ENCODE results near the gene ZNF423.

The ZNF423 gene

DNA sequence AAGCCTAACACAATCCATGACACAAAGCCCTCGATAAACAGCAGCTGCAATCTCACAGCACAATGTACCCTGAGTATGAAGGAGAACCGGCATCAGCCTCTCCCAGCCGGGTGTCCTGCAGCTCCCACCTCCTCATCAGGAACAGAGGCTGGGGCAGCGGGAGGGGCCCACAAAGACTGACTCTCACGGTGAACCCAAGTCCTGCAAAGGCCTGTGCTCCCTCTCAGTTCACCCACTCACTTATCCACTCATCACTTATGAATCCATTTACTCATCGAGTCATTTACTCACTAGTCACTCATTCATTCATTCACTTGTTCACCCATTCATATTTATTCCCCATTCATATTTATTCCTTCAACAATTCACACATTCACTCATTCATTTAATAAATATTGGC, 11.6 kb downstream of the ZNF423 start:
- no peak for DNase-seq

DNA sequence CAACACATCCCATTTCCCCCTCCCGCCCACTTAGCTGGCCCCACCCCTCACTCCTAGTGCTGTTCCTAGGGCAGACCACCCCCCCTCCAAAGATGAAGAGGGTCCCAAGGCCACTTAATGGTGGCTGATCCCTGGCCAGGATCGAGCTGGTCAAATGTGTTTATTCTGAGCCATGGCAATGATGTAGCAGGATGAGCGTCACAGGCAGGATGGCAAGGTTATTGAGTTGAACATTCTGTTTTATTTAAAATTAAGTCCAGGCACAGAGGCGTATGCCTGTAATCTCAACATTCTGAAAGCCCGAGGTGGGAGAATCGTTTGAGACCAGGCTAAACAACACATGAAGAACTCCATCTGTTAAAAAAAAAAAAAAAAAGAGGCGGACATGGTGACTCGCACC, 12.2 kb downstream of the ZNF423 start:
- DNase-seq, result no peak

DNA sequence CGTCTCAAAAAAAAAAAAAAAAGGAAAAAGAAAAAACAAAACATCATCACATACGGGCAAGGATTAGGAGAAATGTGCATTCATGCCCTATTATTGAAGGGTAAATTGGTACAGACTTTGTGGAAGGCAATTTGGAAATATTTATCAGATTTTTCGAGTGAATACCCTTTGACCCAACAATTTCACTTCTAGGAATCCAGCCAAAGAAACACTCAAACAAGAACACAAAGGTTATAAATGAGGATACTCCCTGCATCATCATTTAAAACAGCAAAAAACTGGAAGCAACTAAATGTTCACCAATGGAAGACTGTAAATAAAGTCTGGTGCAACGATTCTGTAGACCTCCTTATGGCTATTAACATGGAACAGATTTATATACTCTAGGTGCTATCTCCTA, 12.9 kb downstream of the ZNF423 start:
- no peak for DNase-seq

GRCh38 chr16:49839017-49839825, 16.7 kb downstream of the ZNF423 start:
- no peak for DNase-seq

- DNase-seq, result no peak
These were observed 17.4 kb downstream of the ZNF423 start for GRCh38 chr16:49838441-49839016.

DNA sequence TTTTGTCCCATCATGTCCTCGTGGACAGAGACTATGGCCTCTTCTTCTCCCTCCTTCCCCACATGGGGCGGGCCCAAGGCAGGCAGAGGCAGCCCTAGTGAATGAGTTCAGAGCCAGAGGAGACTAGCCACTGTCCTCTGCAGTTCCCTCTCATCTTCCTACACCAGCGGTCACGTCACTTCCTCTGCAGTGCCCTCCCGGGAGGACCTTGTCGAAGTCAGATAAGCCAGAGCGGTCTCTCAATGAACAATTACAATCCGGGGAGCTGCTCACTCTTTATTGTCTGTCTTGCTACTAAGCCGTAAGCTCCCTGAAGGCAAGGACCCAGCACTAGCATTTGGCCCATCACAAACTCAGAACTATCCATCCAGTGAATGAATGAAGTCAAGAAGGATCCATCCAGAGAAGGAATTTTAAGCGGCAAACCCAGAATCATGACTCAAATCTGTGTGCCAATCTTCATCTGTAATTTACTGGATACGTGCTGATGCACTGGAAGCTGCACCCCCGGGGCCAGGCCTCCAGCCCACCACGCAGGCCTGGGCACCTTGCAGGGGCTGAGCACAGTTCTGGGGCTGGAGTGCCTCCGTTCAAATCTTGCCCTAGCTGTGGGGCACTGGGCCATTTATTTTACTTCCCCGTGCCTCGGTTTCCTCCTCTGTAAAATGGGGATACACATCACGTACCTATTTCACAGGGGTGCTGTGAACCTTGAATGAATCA, 18.1 kb downstream of the ZNF423 start:
- DNase-seq, result no peak

DNA sequence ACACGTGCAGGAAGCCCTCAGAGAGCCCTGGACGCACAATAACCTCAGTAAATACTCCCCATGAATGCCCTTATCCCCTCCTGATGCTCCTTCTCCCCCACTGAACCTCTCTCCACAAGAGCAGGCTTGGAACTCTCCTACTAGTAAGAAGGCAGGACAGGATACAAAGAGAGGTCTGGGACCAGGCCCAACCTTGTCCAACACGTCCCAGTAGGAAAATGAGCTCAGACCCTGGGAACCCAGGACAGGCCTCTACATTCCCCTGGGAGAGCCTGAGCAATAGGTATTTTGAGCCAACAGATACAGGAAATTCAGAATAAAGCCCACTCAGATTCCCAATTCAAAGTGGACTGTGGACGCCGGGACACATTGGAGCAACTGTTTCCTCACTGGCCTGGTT, 19.2 kb downstream of the ZNF423 start:
- DNase-seq, result no peak

- no peak for DNase-seq
These were observed 19.7 kb downstream of the ZNF423 start for GRCh38 chr16:49836218-49836617.

DNA sequence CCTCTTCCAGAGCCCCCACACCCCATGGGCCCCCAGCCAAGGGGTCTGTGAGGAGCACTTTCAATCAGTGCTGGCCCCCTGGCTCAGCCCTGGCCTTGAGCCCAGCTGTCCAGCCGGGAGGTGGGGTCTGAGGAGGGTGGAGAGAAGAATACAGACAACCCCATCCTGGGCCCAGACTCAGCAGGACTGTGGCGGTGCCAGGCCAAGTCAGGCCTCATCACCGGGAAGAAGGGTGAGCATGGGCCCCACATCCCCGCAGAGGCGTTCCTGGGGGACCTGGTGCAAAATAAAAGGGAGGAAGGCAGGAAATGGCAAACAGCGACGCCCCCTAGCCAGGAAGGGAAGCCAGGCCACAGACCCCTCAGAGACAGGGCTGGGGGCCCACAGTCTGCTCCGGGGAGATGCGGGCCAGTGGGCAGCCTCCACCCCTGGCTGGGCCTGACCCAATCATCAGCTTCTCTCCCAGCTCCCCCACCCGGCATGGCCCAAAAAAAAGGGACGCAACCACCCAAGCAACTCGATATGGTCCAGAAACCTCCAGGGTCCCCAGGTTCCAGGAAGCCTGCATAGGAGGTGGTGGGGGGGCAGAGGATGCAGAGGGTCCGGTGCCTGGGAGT, 20.6 kb downstream of the ZNF423 start:
- no peak for DNase-seq

- no peak for DNase-seq
These were observed 21.3 kb downstream of the ZNF423 start for GRCh38 chr16:49834531-49835151.

GRCh38 chr16:49833796-49834530, 21.9 kb downstream of the ZNF423 start:
- no peak for DNase-seq

DNA sequence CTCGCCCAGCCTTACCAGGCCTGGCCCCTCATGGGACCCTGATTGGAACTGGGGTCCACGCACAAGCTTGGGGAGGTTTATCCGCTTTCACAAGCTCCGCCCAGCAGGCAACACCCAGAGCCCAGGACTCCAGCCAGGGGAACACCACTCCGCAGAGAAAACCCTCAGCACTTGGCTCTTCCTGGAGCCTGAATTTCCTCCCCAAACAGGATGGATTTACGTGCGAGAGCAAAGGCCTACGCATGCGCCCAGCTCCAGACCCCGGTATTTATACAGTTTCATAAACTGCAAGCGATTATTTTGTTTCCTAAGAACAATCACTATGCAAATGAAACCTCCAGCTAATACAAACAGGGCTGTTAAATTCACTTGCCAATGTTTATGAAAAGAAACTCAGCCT, 22.8 kb downstream of the ZNF423 start:
- no peak for DNase-seq

- no peak for DNase-seq
These were observed 23.7 kb downstream of the ZNF423 start for GRCh38 chr16:49832177-49832576.

GRCh38 chr16:49830873-49831272, 25.0 kb downstream of the ZNF423 start:
- no peak for DNase-seq

- no peak for DNase-seq
These were observed 27.2 kb downstream of the ZNF423 start for GRCh38 chr16:49828533-49829267.

GRCh38 chr16:49827805-49828438, 28.0 kb downstream of the ZNF423 start:
- DNase-seq, result no peak

GRCh38 chr16:49826515-49826914, 29.4 kb downstream of the ZNF423 start:
- DNase-seq, result no peak

GRCh38 chr16:49825041-49825440, 30.9 kb downstream of the ZNF423 start:
- no peak for DNase-seq

GRCh38 chr16:49824593-49824992, 31.3 kb downstream of the ZNF423 start:
- DNase-seq, result no peak

- no peak for DNase-seq
These were observed 33.1 kb downstream of the ZNF423 start for GRCh38 chr16:49822649-49823370.

Data from NCI-H226 (cell line).